ENCODE measurements around the gene RGS6. TPM values are rescaled to one million over a fixed set of nuclear protein-coding genes. Genes with fewer than 3 reads are reported as not detected.

The RGS6 gene
- total RNA-seq, 1 donor from 2014 or later, result 26.1 TPM

GRCh38 chr14:72178517-72178916 is 246.3 kb downstream of the RGS6 start:
- no peak for DNase-seq
- intact Hi-C loops (cut with DNase I), result no loop called here
- no peak for ATAC-seq (ENCODE audit: poor library complexity)

- DNase-seq, result no peak
- intact Hi-C loops (cut with DNase I), result no loop called here
- ATAC-seq (ENCODE audit: poor library complexity), result no peak
Observed at GRCh38 chr14:72182708-72183432, 250.6 kb downstream of the RGS6 start.

DNA sequence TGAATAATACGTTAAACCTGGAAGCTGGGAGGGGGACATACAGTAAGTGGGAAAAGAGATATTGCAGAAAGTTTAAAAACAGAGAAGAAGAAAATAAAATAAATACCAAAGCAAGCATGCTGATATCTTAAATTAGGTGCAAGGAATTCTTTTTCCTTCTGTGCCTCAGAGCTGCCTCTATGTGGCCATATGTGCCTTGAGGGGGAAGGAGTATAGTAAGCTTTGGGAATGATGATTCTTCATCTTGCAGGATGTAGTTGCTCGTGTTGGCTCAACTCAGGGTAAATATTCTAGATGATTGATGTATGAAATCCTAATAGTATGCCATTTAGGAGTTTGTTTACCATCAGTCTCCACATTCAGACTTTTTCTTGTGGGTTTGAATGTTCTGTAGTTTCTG is 251.4 kb downstream of the RGS6 start:
- intact Hi-C loops (cut with DNase I), result no loop called here
- DNase-seq (no peak), ATAC-seq (ENCODE audit: poor library complexity) (no peak)

GRCh38 chr14:72186523-72186922 is 254.3 kb downstream of the RGS6 start:
- peak; percentile 95 for ATAC-seq (ENCODE audit: poor library complexity)
- DNase-seq, result no peak
- intact Hi-C loops (cut with DNase I), result no loop called here

GRCh38 chr14:72196237-72197015 is 264.2 kb downstream of the RGS6 start:
- DNase-seq (no peak), ATAC-seq (ENCODE audit: poor library complexity) (no peak)
- intact Hi-C loops (cut with DNase I), result no loop called here

DNA sequence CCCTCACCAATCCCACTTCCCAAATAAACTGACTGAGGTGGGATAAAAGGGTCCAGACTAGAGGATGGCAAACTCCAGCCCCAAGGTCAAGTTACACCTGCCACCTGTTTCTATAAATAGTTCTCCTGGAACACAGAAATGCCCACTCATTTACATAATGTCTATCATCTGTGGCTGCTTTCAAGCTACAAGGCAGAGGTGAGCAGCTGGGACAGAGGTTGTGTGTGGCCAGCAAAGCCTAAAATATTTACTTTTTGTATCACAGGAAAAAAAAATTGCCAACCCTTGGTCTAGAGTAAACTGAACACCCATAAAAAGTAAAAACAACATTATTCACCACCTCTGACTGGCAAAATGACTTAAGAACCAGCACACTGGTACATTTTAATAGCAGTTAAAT is 269.4 kb downstream of the RGS6 start:
- intact Hi-C loops (cut with DNase I), result no loop called here
- DNase-seq (no peak), ATAC-seq (ENCODE audit: poor library complexity) (no peak)

DNA sequence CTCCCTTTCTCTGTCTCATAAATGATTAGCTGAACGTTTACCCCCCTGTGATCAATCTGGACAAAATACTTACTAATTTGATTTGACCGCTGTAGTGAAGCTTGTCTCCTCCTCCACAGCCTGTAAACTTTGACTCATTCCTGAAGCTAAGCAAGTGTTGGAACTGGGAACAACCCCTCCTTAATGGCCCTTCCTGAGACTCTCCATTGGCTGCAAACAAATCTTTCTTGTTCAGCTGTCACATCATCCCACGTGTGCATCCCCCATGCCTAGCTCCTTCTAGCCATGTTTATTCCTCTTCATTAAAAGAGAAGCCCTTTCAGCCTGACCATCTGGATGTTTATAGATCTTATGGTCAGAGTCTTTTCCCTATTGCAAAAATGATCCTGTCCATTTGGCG is 281.2 kb downstream of the RGS6 start:
- no peak for ATAC-seq (ENCODE audit: poor library complexity)
- intact Hi-C loops (cut with DNase I), result no loop called here
- DNase-seq, result no peak

- intact Hi-C loops (cut with DNase I), result no loop called here
- ATAC-seq (ENCODE audit: poor library complexity) (peak; percentile 48), DNase-seq (no peak)
Observed at GRCh38 chr14:72215080-72215479, 282.9 kb downstream of the RGS6 start.

- no peak for DNase-seq
- no peak for ATAC-seq (ENCODE audit: poor library complexity)
- intact Hi-C loops (cut with DNase I), result no loop called here
Observed at GRCh38 chr14:72217135-72217534, 284.9 kb downstream of the RGS6 start.

- intact Hi-C loops (cut with DNase I), result no loop called here
- ATAC-seq (ENCODE audit: poor library complexity), result no peak
Observed at GRCh38 chr14:72222046-72222445, 289.8 kb downstream of the RGS6 start.

DNA sequence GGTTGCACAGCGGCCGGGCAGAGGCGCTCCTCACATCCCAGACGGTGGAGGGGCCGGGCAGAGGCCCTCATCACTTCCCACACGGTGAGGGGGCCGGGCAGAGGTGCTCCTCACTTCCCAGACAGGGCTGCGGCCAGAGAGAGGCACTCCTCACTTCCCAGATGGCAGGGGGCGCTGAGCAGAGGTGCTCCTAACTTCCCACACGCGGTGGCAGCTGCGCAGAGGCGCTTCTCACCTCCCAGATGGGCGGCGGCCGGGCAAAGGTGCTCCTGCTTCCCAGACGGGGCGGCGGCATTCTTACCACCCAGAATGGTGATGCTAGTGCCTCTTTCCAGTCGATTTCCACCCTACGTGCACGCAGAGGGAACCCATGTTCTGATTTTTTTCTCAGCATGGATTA is 304.4 kb downstream of the RGS6 start:
- intact Hi-C loops (cut with DNase I), result no loop called here
- ATAC-seq (ENCODE audit: poor library complexity) (no peak), DNase-seq (no peak)

More at GRCh38 chr14:72222046-72222445, 289.8 kb downstream of the RGS6 start:
- DNase-seq, result no peak

- intact Hi-C loops (cut with DNase I), result no loop called here
- ATAC-seq (ENCODE audit: poor library complexity) (peak; percentile 22), DNase-seq (no peak)
Observed at GRCh38 chr14:72237722-72238666, 305.8 kb downstream of the RGS6 start.

DNA sequence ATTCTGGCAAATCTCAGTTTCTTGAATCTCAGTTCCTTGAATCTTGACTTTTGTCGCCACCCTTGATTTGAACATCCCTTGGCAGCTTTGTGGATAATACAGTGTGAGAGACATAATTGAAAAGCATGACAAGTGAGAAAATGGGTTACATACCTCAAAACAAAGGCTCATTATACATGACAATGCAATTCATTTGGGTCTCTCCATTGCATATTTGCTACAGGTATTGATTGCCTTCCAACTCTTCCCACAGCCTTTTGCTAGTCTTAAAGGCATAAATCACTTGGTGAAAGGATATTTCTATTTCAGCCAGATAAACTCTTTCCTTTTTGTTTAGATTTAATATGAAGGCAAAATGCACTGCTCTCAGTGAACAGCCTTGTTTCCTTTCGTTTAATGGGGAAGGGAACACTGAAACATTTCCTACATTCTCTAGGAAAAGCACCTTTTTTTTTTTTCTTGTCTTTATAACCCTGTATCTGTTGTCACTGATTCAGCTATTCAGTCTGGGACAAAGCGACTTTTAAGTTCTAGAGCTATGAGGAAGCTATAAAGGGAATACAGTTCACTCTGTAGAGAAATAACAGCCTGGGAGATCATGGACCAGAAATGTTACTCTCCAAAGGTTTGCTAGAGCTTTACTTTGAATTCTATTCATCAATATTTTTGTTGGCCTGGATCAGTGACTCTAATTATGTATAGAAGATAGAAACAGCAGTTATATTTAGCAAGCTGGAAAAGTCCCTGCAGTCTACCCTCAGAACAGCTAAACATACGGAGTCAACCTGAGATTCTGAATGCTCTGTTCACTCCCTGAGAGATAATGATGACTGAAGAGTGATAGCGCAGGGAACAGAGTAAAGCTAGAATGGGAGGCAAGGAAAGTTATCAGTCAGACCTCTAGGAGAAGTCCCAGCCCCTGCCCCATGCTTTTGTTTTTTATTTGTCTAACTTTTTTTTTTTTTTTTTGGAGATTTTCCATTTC is 311.4 kb downstream of the RGS6 start:
- DNase-seq (no peak), ATAC-seq (ENCODE audit: poor library complexity) (peak; percentile 58)
- intact Hi-C loops (cut with DNase I), result no loop called here

GRCh38 chr14:72247896-72248465 is 315.8 kb downstream of the RGS6 start:
- ATAC-seq (ENCODE audit: poor library complexity), result peak; percentile 60
- intact Hi-C loops (cut with DNase I), result no loop called here
- no peak for DNase-seq

DNA sequence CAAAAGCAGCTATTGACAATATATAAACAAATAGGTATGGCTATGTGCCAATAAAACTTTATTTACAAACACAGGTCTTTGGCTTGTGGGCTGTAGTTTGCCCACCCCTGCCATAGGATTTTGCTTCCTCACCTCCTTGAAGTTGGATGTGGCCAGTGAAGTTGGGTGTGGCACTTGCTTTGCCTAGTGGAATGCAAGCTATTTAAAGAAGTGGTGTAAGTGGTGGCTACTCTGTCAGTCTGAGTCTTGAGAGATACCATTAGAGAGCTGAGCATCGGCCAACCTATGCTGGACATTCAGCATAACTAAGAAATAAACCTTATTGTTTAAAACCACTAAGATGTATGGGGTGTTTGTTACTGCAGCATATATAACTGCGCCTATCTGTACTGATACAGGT is 321.3 kb downstream of the RGS6 start:
- DNase-seq, result no peak
- peak; percentile 36 for ATAC-seq (ENCODE audit: poor library complexity)
- intact Hi-C loops (cut with DNase I), result no loop called here

DNA sequence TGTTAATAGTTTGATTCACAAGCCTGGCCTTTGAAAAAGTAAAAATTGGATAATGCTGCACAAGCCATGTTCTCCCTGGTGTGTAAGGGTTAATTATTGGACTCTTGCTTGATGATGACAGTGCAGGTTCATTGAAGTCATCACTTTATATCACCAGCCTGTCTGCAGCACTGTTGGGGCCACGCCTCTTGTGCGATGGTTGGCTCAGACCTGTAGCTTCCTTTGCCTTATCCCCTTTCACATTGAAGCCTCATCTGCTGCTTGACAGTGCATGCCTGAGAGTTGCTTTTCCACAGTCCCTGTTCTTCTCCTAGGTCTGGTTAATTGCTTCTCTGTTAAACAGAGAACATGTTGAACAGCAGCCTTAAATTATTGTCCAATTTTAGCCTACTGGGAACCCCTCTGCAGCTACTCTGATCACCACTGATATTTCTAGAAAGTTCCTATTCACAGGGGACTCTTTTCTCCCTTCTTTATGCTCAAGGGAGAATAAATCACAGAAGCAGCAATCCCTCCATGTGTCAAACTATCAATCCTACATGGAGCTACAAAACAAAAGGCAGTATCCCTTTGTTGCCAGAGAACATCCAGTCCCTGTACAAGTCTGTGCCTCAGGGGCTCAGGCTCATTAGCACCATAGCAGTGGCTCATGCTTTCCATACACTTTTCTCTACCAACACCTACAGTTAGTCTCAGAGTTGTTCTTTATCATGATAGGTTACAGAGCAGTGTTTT is 322.1 kb downstream of the RGS6 start:
- DNase-seq (no peak), ATAC-seq (ENCODE audit: poor library complexity) (peak; percentile 57)
- intact Hi-C loops (cut with DNase I), result no loop called here

DNA sequence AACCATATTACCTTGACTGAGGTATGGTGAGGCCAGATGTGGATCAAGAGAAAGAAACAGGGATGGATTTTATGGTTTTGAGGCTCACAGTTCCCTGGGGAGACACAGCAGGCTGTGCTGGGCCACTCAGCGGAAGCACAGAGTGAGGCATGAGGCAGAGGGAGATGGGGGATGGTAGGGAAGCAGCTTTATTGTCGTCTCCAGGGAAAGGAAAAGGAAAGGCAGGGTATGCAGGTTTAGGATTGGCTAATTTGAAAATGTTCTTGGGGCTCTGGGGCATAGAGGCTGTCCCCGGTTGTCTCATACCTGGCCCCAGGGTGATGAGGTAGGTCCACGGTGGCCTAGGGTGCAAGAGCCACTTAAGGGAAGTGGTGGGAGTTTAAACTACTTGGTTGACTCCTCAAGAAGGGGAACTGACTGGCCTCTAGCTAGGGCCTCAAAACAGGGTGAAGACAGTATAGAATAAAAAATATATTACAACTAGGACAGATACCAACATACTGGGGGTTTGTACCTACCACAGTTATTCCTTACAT is 322.8 kb downstream of the RGS6 start:
- ATAC-seq (ENCODE audit: poor library complexity) (no peak), DNase-seq (no peak)
- intact Hi-C loops (cut with DNase I), result no loop called here

Measured in Right ventricle myocardium superior (tissue), 1 donor.